Spleen (tissue), 7 donors: ENCODE measurements around the gene RAB13.

Experiments
- POLR2A ChIP-seq, 3 donors: fragments of 450-650 bp; IDR thresholded peaks; one replicate each; pipeline ENCODE4 v1.5.1; 2017; ENCODE audit warnings: antibody characterized with exemption in 3 of 3, mild to moderate bottlenecking in 1 of 3
- POLR2AphosphoS5 ChIP-seq, 3 donors: sonication (generic); formaldehyde crosslinking; IDR thresholded peaks; one replicate each; pipeline ENCODE4 v1.5.1; 2017; ENCODE audit warnings: antibody characterized with exemption in 3 of 3
- TF ChIP-seq, protein P1 (sequence below), 11 experiments: fragments of 200-600 bp in 7 of 11; fragments of 450-650 bp in 4 of 11; sonication (generic) in 4 of 11; IDR thresholded peaks in 8 of 11; conservative IDR thresholded peaks in 3 of 11; 1 replicate in 7 of 11; 2 replicates in 4 of 11; pipeline versions ENCODE4 v1.4.0 to v1.8.0; 2016 to 2021; ENCODE audit warnings: antibody characterized with exemption in 11 of 11, inconsistent platforms in 4 of 11, mild to moderate bottlenecking in 1 of 11
- donor health status: DM: no; HTN: no; CAD: no; lungs with moderate emphysema.
- donor health status: DM: no; HTN: no; CAD: no.
- donor health status: DM: no; HTN: no; CAD: no.

DNA sequence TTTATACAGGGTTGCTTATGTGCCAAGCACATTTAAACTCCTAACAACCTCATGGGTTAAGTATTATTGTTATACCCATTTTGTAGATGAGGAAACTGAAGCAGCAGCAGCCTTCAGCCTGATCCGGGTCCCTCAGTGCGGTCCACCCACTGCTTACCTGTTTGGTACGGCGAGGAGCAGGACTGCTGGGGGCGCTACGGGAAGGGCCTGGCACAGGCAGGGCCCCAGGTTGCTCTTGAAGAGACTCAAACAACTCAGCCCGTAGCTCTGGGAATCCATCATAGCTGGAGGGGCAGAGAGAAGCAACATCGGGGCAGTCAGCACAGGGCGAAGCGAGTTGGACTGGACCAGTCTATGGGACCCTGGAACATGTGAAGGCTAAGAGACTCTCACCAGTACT lies 48.8 kb downstream of the RAB13 start:
- TF ChIP-seq POLR2AphosphoS5 (IDR thresholded peaks at IDR 0.05) = peak in 1 of 3 donors; percentile 26
- TF ChIP-seq, protein P1, sequence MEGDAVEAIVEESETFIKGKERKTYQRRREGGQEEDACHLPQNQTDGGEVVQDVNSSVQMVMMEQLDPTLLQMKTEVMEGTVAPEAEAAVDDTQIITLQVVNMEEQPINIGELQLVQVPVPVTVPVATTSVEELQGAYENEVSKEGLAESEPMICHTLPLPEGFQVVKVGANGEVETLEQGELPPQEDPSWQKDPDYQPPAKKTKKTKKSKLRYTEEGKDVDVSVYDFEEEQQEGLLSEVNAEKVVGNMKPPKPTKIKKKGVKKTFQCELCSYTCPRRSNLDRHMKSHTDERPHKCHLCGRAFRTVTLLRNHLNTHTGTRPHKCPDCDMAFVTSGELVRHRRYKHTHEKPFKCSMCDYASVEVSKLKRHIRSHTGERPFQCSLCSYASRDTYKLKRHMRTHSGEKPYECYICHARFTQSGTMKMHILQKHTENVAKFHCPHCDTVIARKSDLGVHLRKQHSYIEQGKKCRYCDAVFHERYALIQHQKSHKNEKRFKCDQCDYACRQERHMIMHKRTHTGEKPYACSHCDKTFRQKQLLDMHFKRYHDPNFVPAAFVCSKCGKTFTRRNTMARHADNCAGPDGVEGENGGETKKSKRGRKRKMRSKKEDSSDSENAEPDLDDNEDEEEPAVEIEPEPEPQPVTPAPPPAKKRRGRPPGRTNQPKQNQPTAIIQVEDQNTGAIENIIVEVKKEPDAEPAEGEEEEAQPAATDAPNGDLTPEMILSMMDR (IDR thresholded peaks at IDR 0.05 in 8 of 11, conservative IDR thresholded peaks at IDR 0.05 in 3 of 11) = no peak
- TF ChIP-seq POLR2A (IDR thresholded peaks at IDR 0.05) = no peak
